ENCODE measurements around the gene RPS19.

DNA sequence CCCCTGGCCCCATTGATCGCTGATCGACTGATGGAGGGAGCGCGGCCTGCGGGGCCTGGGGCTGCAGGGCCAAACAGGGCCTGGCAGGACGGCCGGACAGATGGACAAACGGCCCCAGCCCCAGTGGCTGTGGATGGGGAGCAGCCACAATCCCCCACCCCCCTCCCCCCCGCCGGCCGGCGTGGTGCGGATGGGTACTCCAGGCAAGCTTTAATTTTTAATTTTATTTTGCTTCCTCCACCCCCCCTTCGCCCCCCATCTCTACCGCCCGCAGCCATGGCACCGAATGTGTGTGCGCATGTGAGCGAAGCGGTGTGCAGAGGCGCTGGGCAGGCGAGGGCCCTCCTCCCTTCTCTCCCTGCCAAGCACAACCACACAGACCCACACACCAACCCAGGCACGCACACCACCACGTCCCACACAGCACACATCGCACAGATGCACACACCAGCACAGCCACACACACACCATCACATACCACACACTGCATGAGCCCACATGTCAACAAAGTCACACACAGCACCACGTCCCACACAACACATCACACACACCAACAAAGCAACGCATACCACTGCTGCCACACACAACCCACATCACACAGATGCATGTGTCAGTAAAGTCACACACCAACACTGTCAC, 55.8 kb downstream of the RPS19 start:
- TF ChIP-seq, protein P1, sequence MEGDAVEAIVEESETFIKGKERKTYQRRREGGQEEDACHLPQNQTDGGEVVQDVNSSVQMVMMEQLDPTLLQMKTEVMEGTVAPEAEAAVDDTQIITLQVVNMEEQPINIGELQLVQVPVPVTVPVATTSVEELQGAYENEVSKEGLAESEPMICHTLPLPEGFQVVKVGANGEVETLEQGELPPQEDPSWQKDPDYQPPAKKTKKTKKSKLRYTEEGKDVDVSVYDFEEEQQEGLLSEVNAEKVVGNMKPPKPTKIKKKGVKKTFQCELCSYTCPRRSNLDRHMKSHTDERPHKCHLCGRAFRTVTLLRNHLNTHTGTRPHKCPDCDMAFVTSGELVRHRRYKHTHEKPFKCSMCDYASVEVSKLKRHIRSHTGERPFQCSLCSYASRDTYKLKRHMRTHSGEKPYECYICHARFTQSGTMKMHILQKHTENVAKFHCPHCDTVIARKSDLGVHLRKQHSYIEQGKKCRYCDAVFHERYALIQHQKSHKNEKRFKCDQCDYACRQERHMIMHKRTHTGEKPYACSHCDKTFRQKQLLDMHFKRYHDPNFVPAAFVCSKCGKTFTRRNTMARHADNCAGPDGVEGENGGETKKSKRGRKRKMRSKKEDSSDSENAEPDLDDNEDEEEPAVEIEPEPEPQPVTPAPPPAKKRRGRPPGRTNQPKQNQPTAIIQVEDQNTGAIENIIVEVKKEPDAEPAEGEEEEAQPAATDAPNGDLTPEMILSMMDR (IDR thresholded peaks at IDR 0.05) = no peak
- no peak for TF ChIP-seq EP300 (IDR thresholded peaks at IDR 0.05)
- no peak for TF ChIP-seq POLR2AphosphoS5 (IDR thresholded peaks at IDR 0.05)
- TF ChIP-seq POLR2A (IDR thresholded peaks at IDR 0.05; ENCODE audit: low read depth) = no peak

Measured in esophagus muscularis mucosa (tissue), 4 donors.